GM12892 (cell line): ENCODE results near the gene TSGA10IP.
"Not testable (repeated sequence)": the region's sequence is repeated elsewhere in the genome, so short reads cannot be mapped to it uniquely, and the experiment has no call there.

Experiments
- DNase-seq: peaks from one replicate; pipeline ENCODE4 v3.0.0; 2011; ENCODE audit not compliant: insufficient read length
- FAIRE-seq: peaks from 2 replicates; lab custom pipeline; 2011; peaks lifted over from hg19 to GRCh38; lab: Jason Lieb, UNC
- POLR2A ChIP-seq: IDR thresholded peaks from 2 replicates; pipeline ENCODE4 v1.6.1; 2011; ENCODE audit warnings: low read depth, low read length, control low read depth
- POLR2AphosphoS5 ChIP-seq: IDR thresholded peaks from 2 replicates; pipeline ENCODE4 v1.6.1; 2011; ENCODE audit warnings: low read depth, low read length, control low read depth
- TAF1 ChIP-seq: IDR thresholded peaks from 2 replicates; pipeline ENCODE4 v1.6.1; 2011; ENCODE audit warnings: low read depth, mild to moderate bottlenecking, control low read depth, low read length, borderline replicate concordance

TSGA10IP gene

DNA sequence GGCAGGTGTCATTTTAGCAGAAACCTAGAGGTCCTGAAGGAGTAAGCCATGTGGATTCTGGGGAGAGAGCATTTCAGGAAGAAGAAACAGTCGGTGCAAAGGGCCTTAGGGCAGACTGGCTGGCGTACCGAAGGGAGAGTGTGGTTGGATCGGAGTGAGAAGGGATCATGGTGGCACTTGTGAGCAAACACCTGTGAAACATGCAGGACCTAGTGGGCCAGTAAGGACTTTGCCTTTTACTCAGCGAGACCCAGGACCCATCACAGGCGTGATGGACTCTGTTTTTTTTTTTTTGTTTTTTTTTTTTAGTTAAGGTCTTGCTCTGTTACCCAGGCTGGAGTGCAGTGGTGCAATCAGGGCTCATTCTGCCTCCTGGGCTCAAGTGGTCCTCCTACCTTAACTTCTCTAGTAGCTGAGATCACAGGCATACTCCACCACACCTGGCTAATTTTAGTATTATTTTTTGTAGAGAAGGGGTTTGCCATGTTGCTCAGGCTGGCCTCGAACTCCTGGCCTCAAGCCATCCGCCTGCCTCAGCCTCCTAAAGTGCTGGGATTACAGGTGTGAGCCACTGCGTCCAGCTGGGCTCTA, 3.5 kb upstream of the TSGA10IP start:
- DNase-seq (no peak), FAIRE-seq (no peak)
- TF ChIP-seq TAF1 = no peak
- no peak for TF ChIP-seq POLR2A
- TF ChIP-seq POLR2AphosphoS5 = no peak

DNA sequence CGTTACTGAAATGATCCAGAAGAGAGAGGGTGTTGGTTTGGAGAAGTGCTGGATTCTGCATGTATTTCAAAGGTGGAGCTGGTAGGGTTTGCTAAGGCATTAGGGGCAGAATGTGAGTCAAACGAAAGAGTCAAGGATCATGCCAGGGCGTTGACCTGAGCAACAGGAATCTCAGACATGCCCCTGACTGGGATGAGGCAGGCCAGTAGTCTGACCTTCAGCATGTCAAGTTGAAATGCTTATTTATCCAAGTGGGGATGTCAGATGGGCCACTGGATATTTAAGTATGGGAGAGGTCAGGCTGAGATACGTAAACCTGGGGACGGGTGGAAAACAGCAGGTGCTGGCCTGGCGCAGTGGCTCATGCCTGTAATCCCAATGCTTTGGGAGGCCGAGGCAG, 2.7 kb upstream of the TSGA10IP start:
- TF ChIP-seq TAF1 (no peak), POLR2A (no peak), POLR2AphosphoS5 (no peak)
- FAIRE-seq (no peak), DNase-seq (no peak)

DNA sequence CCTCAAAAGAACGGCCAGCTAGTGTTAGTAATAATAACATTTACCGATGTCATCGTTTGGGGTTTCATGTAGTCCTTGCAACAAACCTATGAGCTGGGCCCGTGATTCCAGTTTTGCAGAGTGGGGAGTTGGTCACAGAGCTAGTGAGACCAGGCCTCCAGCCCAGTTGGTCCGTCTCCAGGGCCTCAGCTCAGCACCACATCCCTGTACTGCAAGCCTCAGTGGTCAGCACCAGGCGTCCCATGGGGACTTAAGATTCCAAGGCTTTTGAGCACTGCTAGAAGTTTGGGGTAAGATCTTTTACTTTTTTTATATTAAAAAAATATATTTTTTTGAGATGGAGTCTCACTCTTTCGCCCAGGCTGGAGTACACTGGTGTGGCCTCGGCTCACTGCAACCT, 1.1 kb upstream of the TSGA10IP start:
- TF ChIP-seq POLR2AphosphoS5 (no peak), TAF1 (no peak), POLR2A (no peak)

DNA sequence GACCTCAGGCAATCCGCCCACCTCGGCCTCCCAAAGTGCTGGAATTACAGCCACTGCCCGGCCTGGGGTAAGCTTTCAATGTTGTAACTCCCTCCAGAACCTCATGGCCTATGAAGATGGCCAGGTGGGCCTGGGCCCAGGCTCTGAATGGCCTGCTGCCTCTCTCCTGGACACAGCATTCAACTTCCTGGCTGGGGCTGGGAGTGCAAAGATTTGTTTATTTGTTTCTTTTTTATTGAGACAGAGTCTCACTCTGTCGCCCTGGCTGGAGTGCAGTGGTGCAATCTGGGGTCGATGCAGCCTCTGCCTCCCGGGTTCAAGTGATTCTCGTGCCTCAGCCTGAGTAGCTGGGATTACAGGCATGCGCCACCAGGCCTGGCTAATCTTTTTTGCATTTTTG, 513 bp upstream of the TSGA10IP start:
- FAIRE-seq (no peak), DNase-seq (no peak)
- TF ChIP-seq TAF1 (no peak), POLR2AphosphoS5 (no peak), POLR2A (no peak)

More for the DNA sequence above, 1.1 kb upstream of the TSGA10IP start:
- DNase-seq = no peak
- no peak for FAIRE-seq

DNA sequence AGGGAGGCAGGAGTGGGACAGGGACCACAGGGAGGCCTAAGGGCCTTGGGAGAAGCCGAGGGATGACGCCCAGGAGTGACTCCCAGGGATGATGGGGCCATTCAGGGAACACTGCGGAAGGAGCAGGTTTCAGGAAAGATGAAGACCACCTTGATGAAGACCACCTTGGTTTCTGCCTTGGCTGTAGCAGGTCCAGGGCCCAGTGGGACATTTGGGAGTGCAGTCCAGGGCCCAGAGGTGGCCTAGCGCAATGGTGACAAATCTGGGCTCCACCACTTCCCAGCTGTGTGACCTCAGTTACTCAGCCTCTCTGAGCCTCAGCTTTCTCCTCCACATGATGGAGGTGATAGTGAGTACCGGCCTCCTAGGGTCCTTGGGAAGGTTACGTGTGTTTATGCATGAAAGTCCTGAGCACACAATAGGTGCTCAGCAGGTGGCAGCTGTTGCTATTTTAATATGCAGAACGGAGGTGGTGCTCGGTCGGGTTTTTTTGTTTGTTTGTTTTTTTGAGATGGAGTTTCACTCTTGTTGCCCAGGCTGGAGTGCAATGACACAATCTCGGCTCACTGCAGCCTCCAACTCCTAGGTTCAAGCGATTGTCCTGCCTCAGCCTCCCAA, 770 bp downstream of the TSGA10IP start:
- DNase-seq (no peak), FAIRE-seq (no peak)
- TF ChIP-seq POLR2A = no peak
- TF ChIP-seq TAF1 = no peak
- no peak for TF ChIP-seq POLR2AphosphoS5

- TF ChIP-seq POLR2A (no peak), TAF1 (no peak)
- FAIRE-seq (no peak), DNase-seq (no peak)
Observed at GRCh38 chr11:65946655-65947054, 1.4 kb downstream of the TSGA10IP start.

- no peak for DNase-seq
- TF ChIP-seq POLR2AphosphoS5 (no peak), TAF1 (no peak), POLR2A (no peak)
- FAIRE-seq = no peak
Observed at GRCh38 chr11:65947133-65947532, 1.9 kb downstream of the TSGA10IP start.

- FAIRE-seq (no peak), DNase-seq (no peak)
- TF ChIP-seq POLR2AphosphoS5 (no peak), TAF1 (no peak), POLR2A (no peak)
Observed at GRCh38 chr11:65947603-65948125, 2.4 kb downstream of the TSGA10IP start.

DNA sequence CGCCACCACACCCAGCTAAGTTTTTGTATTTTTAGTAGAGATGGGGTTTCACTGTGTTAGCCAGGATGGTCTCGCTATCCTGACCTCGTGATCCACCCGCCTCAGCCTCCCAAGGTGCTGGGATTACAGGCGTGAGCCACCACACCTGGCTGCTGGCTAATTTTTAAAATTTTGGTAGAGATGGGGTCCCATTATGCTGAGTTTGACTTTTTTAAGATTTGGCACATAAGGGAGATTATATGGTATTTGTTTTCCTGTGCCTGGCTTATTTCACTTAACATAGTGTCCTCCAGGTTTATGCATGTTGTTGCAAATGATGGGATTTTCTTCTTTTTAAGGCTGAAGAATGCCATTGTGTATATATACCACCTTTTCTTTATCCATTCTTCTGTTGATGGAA, 5.4 kb downstream of the TSGA10IP start:
- not testable (repeated sequence) for FAIRE-seq, DNase-seq

DNA sequence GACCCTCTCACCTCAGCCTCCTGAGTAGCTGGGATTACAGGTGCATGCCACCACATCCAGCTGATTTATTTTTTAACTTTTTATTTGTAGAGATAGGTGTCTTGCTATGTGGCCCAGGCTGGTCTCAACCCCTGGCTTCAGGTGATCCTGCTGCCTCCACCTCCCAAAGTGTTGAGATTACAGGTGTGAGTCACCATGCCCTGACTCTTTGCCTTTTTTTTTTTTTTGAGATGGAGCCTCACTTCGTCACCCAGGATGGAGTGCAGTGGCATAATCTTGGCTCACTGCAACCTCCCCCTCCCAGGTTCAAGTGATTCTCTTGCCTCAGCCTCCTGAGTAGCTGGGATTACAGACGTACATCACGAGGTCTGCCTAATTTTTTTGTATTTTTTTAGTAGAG, 6.4 kb downstream of the TSGA10IP start:
- DNase-seq, FAIRE-seq: not testable (repeated sequence)

DNA sequence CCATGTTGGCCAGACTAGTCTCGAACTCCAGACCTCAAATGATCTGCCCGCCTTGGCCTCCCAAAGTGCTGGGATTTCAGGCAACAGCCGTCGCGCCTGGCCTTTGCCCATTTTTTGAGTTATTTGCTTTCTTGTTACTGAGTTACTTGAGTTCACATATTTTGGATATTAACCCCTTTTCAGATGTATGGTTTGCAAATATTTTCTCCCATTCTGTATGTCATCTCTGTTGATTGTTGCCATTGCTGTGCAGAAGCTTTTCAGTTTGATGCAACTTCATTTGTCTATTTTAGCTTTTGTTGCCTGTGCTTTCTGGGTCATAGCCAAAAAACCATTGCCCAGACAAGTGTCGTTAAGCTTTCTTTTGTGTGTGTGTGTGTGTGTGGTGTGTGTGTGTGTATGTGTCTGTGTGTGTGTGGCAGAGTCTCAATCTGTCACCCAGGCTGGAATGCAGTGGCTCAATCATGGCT, 6.8 kb downstream of the TSGA10IP start:
- no peak for DNase-seq
- no peak for TF ChIP-seq POLR2AphosphoS5
- TF ChIP-seq TAF1 = no peak
- FAIRE-seq = no peak

DNA sequence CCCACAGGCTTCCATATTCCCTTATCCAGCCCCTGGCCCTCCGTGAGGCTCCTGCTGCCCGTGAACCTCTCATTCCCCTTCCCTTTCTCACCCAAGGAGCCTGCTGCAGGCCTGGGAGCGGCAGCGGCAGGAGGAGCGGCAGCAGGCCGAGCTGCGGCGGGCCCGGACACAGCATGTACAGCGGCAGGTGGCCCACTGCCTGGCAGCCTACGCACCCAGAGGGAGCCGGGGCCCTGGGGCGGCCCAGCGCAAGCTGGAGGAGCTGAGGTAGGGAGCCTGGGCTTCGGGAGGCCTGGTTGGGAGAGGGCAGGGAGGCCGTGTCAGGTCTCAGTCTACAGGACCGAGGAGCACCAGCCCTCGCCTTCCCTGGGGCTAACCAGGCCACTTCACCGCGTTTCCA, 8.2 kb downstream of the TSGA10IP start:
- no peak for DNase-seq
- TF ChIP-seq POLR2AphosphoS5 (no peak), TAF1 (no peak), POLR2A (no peak)
- FAIRE-seq = no peak

DNA sequence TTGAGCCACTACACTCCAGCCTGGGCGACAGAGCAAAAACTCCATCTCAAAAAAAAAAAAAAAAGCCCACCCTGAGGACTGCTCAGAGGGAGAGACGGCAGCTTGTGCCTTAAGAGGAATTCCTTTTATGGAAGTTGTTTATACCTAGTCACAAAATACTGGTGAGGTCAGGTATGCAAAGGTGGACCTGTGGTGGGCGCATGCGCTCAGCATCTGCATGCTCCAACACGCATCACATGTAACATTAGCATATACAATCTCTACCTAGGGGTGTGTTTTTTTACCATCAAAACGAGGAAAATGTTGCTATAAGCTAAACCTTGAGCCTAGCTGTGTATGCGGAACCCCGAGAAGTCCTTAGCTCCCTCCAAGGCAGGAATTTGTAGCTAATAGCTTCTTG, 9.5 kb downstream of the TSGA10IP start:
- DNase-seq = no peak
- TF ChIP-seq TAF1 (no peak), POLR2A (no peak), POLR2AphosphoS5 (no peak)
- no peak for FAIRE-seq
